Measurements from ENCODE around the gene PA2G4.
"Not testable (repeated sequence)": the region's sequence is repeated elsewhere in the genome, so short reads cannot be mapped to it uniquely, and the experiment has no call there.

The PA2G4 gene

GRCh38 chr12:56101045-56101444, 3.3 kb upstream of the PA2G4 start:
- DNase-seq = no peak

- DNase-seq = no peak
Measured at GRCh38 chr12:56102683-56103065, 1.7 kb upstream of the PA2G4 start.

- DNase-seq = no peak
Measured at GRCh38 chr12:56103066-56103711, 1.2 kb upstream of the PA2G4 start.

- DNase-seq = no peak
Measured at GRCh38 chr12:56103823-56104108, 593 bp upstream of the PA2G4 start.

- no peak for DNase-seq
Measured at GRCh38 chr12:56104815-56105608, 653 bp downstream of the PA2G4 start.

- DNase-seq = no peak
Measured at GRCh38 chr12:56105609-56105902, 1.2 kb downstream of the PA2G4 start.

GRCh38 chr12:56107242-56107641, 2.9 kb downstream of the PA2G4 start:
- no peak for DNase-seq

GRCh38 chr12:56110571-56110970, 6.2 kb downstream of the PA2G4 start:
- no peak for DNase-seq

GRCh38 chr12:56114084-56114483, 9.7 kb downstream of the PA2G4 start:
- no peak for DNase-seq

- no peak for DNase-seq
Measured at GRCh38 chr12:56115329-56115728, 11.0 kb downstream of the PA2G4 start.

- DNase-seq = no peak
Measured at GRCh38 chr12:56116267-56117081, 12.1 kb downstream of the PA2G4 start, which contains the start of gene RPL41. Gene RPL41 (plus strand): TSS chr12:56116633.

- not testable (repeated sequence) for DNase-seq
Measured at GRCh38 chr12:56117082-56117706, 12.8 kb downstream of the PA2G4 start.

GRCh38 chr12:56117778-56118687, 13.7 kb downstream of the PA2G4 start, which contains the start of gene ZC3H10:
Gene ZC3H10 (plus strand): TSS chr12:56118266. CDS start chr12:56120563, 2,297 bp downstream.
- no peak for DNase-seq

GRCh38 chr12:56118688-56119357, 14.5 kb downstream of the PA2G4 start:
- DNase-seq = no peak

GRCh38 chr12:56119361-56119796, 15.0 kb downstream of the PA2G4 start:
- DNase-seq = no peak

GRCh38 chr12:56120158-56120846, 15.9 kb downstream of the PA2G4 start:
- DNase-seq = no peak

- no peak for DNase-seq
Measured at GRCh38 chr12:56121204-56121870, 17.0 kb downstream of the PA2G4 start.

- DNase-seq = no peak
Measured at GRCh38 chr12:56122637-56123036, 18.3 kb downstream of the PA2G4 start.

- DNase-seq = no peak
Measured at GRCh38 chr12:56124133-56124532, 19.8 kb downstream of the PA2G4 start.

- no peak for DNase-seq
Measured at GRCh38 chr12:56126732-56127239, 22.4 kb downstream of the PA2G4 start.
